SK-N-SH treated with all-trans-retinoic acid at 6 μM for 48 hours (cell line): ENCODE measurements around the gene FRMD4B.

ENCODE experiments used
- ARNTL ChIP-seq: fragments of 450-650 bp; formaldehyde crosslinking; IDR thresholded peaks from 2 replicates; pipeline ENCODE4 v1.5.0; 2020; ENCODE audit warnings: low read depth, mild to moderate bottlenecking, moderate library complexity, borderline replicate concordance
- OSR1 ChIP-seq: fragments of 250-450 bp; sonication (Bioruptor Pico); IDR thresholded peaks from 2 replicates; pipeline ENCODE4 v1.8.0; 2022; ENCODE audit warnings: moderate library complexity, mild to moderate bottlenecking, inconsistent platforms
- PATZ1 ChIP-seq: fragments of 250-450 bp; sonication (Bioruptor Pico); IDR thresholded peaks from 2 replicates; pipeline ENCODE4 v1.8.0; 2020; ENCODE audit warnings: mild to moderate bottlenecking, moderate library complexity, borderline replicate concordance
- RARB ChIP-seq: fragments of 250-450 bp; sonication (Bioruptor Pico); IDR thresholded peaks from 2 replicates; pipeline ENCODE4 v1.8.0; 2021; ENCODE audit warnings: mild to moderate bottlenecking, moderate library complexity
- TSHZ2 ChIP-seq: fragments of 250-450 bp; sonication (Bioruptor Pico); IDR thresholded peaks from 2 replicates; pipeline ENCODE4 v1.5.0; 2020; ENCODE audit warnings: mild to moderate bottlenecking, moderate library complexity
- ZFP3 ChIP-seq: fragments of 250-450 bp; sonication (Bioruptor Pico); IDR thresholded peaks from 2 replicates; pipeline ENCODE4 v1.5.0; 2020; ENCODE audit warnings: mild to moderate bottlenecking, moderate library complexity

- TF ChIP-seq PATZ1 (CRISPR knock-in tag), result no peak
- TF ChIP-seq ZFP3 (CRISPR knock-in tag), result no peak
- no peak for TF ChIP-seq OSR1
- TF ChIP-seq TSHZ2, result no peak
- no peak for TF ChIP-seq RARB (CRISPR knock-in tag)
- TF ChIP-seq ARNTL (CRISPR knock-in tag), result no peak
Measured at GRCh38 chr3:69332934-69333333, 53.0 kb downstream of the FRMD4B start.
